NCI-H2107 treated with DMSO at 0.1 percent for 48 hours (cell line): ENCODE measurements around the gene CDK11B.
"Not testable (repeated sequence)": the region's sequence is repeated elsewhere in the genome, so short reads cannot be mapped to it uniquely, and the experiment has no call there.

Experiments
- DNase-seq: peaks from one replicate; lab custom pipeline; 2025; ENCODE audit not compliant: unreplicated experiment; lab: John Stamatoyannopoulos, UW

CDK11B gene

GRCh38 chr1:1683104-1683905 lies 24.5 kb upstream of the CDK11B start:
- DNase-seq = no peak

- no peak for DNase-seq
Observed at GRCh38 chr1:1680912-1681273, 22.1 kb upstream of the CDK11B start.

GRCh38 chr1:1680031-1680911 lies 21.5 kb upstream of the CDK11B start:
- DNase-seq = no peak

GRCh38 chr1:1678581-1679380 lies 20.0 kb upstream of the CDK11B start:
- DNase-seq = no peak

GRCh38 chr1:1677718-1678580 lies 19.1 kb upstream of the CDK11B start:
- DNase-seq = no peak

GRCh38 chr1:1676087-1676486 lies 17.3 kb upstream of the CDK11B start:
- not testable (repeated sequence) for DNase-seq

GRCh38 chr1:1675218-1675617 lies 16.4 kb upstream of the CDK11B start:
- DNase-seq = not testable (repeated sequence)

- DNase-seq = not testable (repeated sequence)
Observed at GRCh38 chr1:1674806-1675205, 16.0 kb upstream of the CDK11B start.

GRCh38 chr1:1672181-1672965 lies 13.6 kb upstream of the CDK11B start:
- DNase-seq = no peak

- DNase-seq = no peak
Observed at GRCh38 chr1:1671365-1672119, 12.7 kb upstream of the CDK11B start.

GRCh38 chr1:1670866-1671265 lies 12.1 kb upstream of the CDK11B start:
- DNase-seq = no peak

GRCh38 chr1:1669468-1670440 lies 10.9 kb upstream of the CDK11B start:
- DNase-seq = no peak

- DNase-seq = no peak
Observed at GRCh38 chr1:1666526-1666925, 7.7 kb upstream of the CDK11B start.

- no peak for DNase-seq
Observed at GRCh38 chr1:1665815-1666251, 7.0 kb upstream of the CDK11B start.

- DNase-seq = no peak
Observed at GRCh38 chr1:1664941-1665814, 6.4 kb upstream of the CDK11B start.

GRCh38 chr1:1664318-1664717 lies 5.5 kb upstream of the CDK11B start:
- not testable (repeated sequence) for DNase-seq
